IPS-NIHi11 (cell line): ENCODE data around the gene CNGA3.
A peak's percentile ranks its signal among the peaks of the same experiment; 100 is the strongest.

Source experiments
- DNase-seq: peaks from one replicate; pipeline ENCODE4 v3.0.0; 2012; ENCODE audit warnings: mixed read lengths, low spot score

The CNGA3 gene

GRCh38 chr2:98378196-98378595 lies 31.9 kb downstream of the CNGA3 start:
- DNase-seq: no peak

- no peak for DNase-seq
Measured at GRCh38 chr2:98378901-98379300, 32.6 kb downstream of the CNGA3 start.

GRCh38 chr2:98379311-98380202 lies 33.3 kb downstream of the CNGA3 start:
- no peak for DNase-seq

- DNase-seq: no peak
Measured at GRCh38 chr2:98380203-98380535, 33.9 kb downstream of the CNGA3 start.

GRCh38 chr2:98381494-98381893 lies 35.2 kb downstream of the CNGA3 start:
- no peak for DNase-seq

- no peak for DNase-seq
Measured at GRCh38 chr2:98382086-98382485, 35.8 kb downstream of the CNGA3 start.

- DNase-seq: no peak
Measured at GRCh38 chr2:98382739-98383138, 36.5 kb downstream of the CNGA3 start.

GRCh38 chr2:98383166-98383565 lies 36.9 kb downstream of the CNGA3 start:
- no peak for DNase-seq

- peak; percentile 87 for DNase-seq
Measured at GRCh38 chr2:98385050-98385699, 38.9 kb downstream of the CNGA3 start.

- DNase-seq: no peak
Measured at GRCh38 chr2:98387478-98387877, 41.2 kb downstream of the CNGA3 start.

- no peak for DNase-seq
Measured at GRCh38 chr2:98388081-98388480, 41.8 kb downstream of the CNGA3 start.

- DNase-seq: no peak
Measured at GRCh38 chr2:98388601-98389250, 42.5 kb downstream of the CNGA3 start.

GRCh38 chr2:98389251-98389605 lies 43.0 kb downstream of the CNGA3 start:
- DNase-seq: no peak

GRCh38 chr2:98390571-98391476 lies 44.6 kb downstream of the CNGA3 start:
- no peak for DNase-seq

- no peak for DNase-seq
Measured at GRCh38 chr2:98391581-98392270, 45.5 kb downstream of the CNGA3 start.

- DNase-seq: no peak
Measured at GRCh38 chr2:98393354-98393753, 47.1 kb downstream of the CNGA3 start.

- DNase-seq: no peak
Measured at GRCh38 chr2:98394595-98395153, 48.4 kb downstream of the CNGA3 start.

GRCh38 chr2:98395977-98396376 lies 49.7 kb downstream of the CNGA3 start:
- DNase-seq: no peak

GRCh38 chr2:98396745-98397355 lies 50.6 kb downstream of the CNGA3 start:
- no peak for DNase-seq

- DNase-seq: no peak
Measured at GRCh38 chr2:98399140-98399539, 52.9 kb downstream of the CNGA3 start.

- DNase-seq: no peak
Measured at GRCh38 chr2:98403878-98404277, 57.6 kb downstream of the CNGA3 start.
